Activated CD8-positive, alpha-beta T cell treated with anti-CD3 and anti-CD28 coated beads for 36 hours (primary cell): ENCODE data around the gene MDP1. TPM values are rescaled to one million over a fixed set of nuclear protein-coding genes. Genes with fewer than 3 reads are reported as not detected.

Experiments
- ATAC-seq: fragments of 200-7000 bp; cut with Tn5 transposase; one replicate; pipeline ENCODE4 v1.10.0; 2021; ENCODE audit warnings: mild to moderate bottlenecking, moderate library complexity
- CTCF ChIA-PET: fragments of 350-600 bp; sonication (Branson Sonifier 250); formaldehyde crosslinking; loops from one replicate; lab custom pipeline; 2021; ENCODE audit warnings: antibody characterized with exemption; lab: Charles Lee
- POLR2A ChIA-PET: fragments of 350-600 bp; sonication (Branson Sonifier 250); formaldehyde crosslinking; loops from one replicate; lab custom pipeline; 2021; ENCODE audit warnings: antibody characterized with exemption; lab: Charles Lee
- DNase-seq: peaks from one replicate; pipeline ENCODE4 v3.0.0-alpha.2; 2020
- H3K27ac Mint-ChIP-seq: one replicate; pipeline ENCODE4 v1.8.0; 2021; ENCODE audit warnings: mild to moderate bottlenecking, mixed read lengths
- H3K27me3 Mint-ChIP-seq: one replicate; pipeline ENCODE4 v1.8.0; 2021; ENCODE audit warnings: mixed read lengths
- H3K36me3 Mint-ChIP-seq: one replicate; pipeline ENCODE4 v1.8.0; 2021; ENCODE audit warnings: low read depth, mixed read lengths
- H3K4me1 Mint-ChIP-seq: one replicate; pipeline ENCODE4 v1.8.0; 2021; ENCODE audit warnings: low read depth, mixed read lengths
- H3K4me3 Mint-ChIP-seq: one replicate; pipeline ENCODE4 v1.8.0; 2021; ENCODE audit warnings: mild to moderate bottlenecking, moderate library complexity, mixed read lengths
- H3K9me3 Mint-ChIP-seq: one replicate; pipeline ENCODE4 v1.8.0; 2021; ENCODE audit warnings: mixed read lengths
- intact Hi-C: fragments of 100-400 bp; cut with micrococcal nuclease; formaldehyde crosslinking; loops from one replicate; pipeline ENCODE4 v1.10.0; 2022
- total RNA-seq, 2 experiments: library from RNA; stranded (reverse); gene quantifications; one replicate each; pipeline ENCODE4 v1.2.3, GENCODE V29; 2021
- TF ChIP-seq, protein P1 (sequence below): fragments of 200-600 bp; IDR thresholded peaks from one replicate; pipeline ENCODE4 v1.8.0; 2022; ENCODE audit warnings: antibody characterized with exemption, mild to moderate bottlenecking

MDP1 gene
- 10 to 100 TPM; 11.2 to 11.3 TPM for total RNA-seq

DNA sequence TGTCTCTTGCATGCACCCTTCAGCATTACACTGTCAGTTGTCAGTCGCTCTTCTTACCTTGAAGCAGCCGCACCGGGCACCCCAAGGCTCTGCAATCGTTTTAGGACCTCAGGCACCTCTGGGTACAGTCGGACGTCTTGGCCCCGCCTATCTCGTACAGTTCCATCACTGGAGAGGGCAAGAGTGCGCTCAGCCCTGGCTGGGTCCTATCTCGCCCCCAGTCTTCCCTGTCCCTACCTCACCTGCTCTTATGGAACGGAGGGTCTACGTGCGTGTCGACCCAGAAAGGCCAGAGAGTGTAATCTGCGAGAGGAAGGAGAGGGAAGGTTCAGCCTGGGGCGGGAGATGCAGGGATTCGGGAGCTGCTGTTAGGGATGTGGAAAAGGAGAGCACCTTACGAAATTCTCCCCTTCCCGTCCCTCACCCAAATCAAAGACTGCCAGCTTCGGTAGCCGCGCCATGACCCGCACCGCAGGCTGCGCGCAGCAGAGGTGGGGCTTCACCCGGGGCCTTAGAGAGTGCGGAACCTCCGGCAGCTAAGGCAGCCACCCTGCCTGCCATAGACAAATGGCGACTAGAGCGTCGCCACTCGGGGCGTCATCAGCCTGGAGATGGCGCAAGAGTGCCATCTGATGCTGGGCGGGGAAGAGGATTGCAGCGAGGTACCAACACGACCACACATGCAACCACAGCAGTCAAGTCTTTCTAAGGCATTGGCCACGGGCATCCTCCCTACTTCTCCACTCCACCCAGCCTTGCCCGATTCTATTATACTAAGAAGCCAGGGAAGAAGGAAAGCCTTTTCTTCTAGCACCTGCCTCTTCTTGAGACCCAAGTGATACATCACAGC is at the start of gene MDP1:
MDP1 (minus strand) TSS at position 572 of the 850 bp plus-strand sequence; CDS start at position 461, 111 bp downstream.
- ChIA-PET CTCF (interaction anchor here (0.7 to 3.6 kb wide), 18 partner anchors 9 to 216 kb away, joined by 3 to 25 read pairs (median 4); partner anchors contain the start of genes DHRS1, IPO4, IRF9 and LTB4R), POLR2A (interaction anchor here (1.1 to 4.1 kb wide), 13 partner anchors 9 to 215 kb away, joined by 3 to 41 read pairs (median 5); partner anchors contain the start of genes DHRS1, GMPR2, IPO4 and IRF9)
- TF ChIP-seq, protein P1, sequence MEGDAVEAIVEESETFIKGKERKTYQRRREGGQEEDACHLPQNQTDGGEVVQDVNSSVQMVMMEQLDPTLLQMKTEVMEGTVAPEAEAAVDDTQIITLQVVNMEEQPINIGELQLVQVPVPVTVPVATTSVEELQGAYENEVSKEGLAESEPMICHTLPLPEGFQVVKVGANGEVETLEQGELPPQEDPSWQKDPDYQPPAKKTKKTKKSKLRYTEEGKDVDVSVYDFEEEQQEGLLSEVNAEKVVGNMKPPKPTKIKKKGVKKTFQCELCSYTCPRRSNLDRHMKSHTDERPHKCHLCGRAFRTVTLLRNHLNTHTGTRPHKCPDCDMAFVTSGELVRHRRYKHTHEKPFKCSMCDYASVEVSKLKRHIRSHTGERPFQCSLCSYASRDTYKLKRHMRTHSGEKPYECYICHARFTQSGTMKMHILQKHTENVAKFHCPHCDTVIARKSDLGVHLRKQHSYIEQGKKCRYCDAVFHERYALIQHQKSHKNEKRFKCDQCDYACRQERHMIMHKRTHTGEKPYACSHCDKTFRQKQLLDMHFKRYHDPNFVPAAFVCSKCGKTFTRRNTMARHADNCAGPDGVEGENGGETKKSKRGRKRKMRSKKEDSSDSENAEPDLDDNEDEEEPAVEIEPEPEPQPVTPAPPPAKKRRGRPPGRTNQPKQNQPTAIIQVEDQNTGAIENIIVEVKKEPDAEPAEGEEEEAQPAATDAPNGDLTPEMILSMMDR, result peak; percentile 45
- ATAC-seq (peak; percentile 74), DNase-seq (peak; percentile 91)
- intact Hi-C loops, result no loop called here
- Mint-ChIP-seq H3K27ac (peak within 1 kb of the TSS; percentile 98), H3K9me3 (no peaks in the 10 kb centered on the region), H3K36me3 (peaks cover 33% of the 10 kb centered on the region), H3K27me3 (no peaks in the 10 kb centered on the region), H3K4me1 (peaks cover 40% of the 10 kb centered on the region), H3K4me3 (peak within 1 kb of the TSS; percentile 97)

DNA sequence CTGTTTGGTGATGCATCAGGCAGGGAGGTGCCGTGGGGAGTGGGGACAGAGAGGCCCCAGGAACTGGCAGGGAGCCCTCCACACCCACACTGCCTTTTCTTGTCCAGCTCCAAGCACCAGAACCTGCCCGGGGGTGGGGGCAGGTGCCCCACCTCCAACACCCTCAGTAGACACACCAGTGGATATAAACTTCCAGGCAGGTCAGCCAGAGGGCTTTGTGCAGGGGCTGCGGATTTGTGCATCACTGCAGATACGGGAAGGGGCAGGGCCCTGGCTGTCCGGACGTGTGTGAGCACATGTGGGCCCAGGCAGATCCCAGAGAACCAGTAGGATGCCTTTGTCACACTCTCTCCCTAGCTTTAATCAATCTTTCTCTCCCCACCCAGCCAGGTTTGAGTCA is 48.4 kb upstream of the MDP1 start:
- ChIA-PET CTCF (interaction anchor here (1.1 to 1.4 kb wide), 3 partner anchors 16 to 32 kb away, joined by 3 to 5 read pairs (median 4); no protein-coding TSS in a partner anchor), POLR2A (interaction anchor here (1.4 kb wide), 1 partner anchor 27 kb away, joined by 3 read pairs; no protein-coding TSS in a partner anchor)

DNA sequence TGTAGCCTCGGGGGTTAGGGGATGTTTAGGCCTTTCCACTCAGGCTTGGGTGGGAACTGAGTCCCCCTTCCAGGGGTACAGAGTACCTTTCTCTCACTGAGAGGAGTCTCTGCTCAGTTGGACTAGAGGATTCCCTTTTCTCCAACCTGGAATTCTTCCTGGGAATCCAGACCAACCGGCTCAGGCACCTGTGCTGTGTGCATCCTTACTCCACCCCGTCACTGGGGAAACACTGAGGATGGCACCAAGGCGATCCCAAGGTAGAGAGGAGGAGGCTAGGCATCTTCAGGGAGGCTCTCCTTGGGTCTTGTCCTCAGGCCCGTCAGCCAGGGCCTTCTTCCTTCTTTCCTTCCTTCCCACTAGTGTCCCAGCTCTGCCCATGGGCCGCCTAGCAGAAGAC is 48.0 kb upstream of the MDP1 start:
- TF ChIP-seq, protein P1, result no peak
- ChIA-PET CTCF (interaction anchor here (1.1 to 1.4 kb wide), 3 partner anchors 16 to 33 kb away, joined by 3 to 5 read pairs (median 3); no protein-coding TSS in a partner anchor), POLR2A (interaction anchor here (1.2 to 1.4 kb wide), 2 partner anchors 27 to 168 kb away, joined by 3 to 5 read pairs; no protein-coding TSS in a partner anchor)
- Mint-ChIP-seq H3K9me3 (no peaks in the 10 kb centered on the region), H3K27me3 (no peaks in the 10 kb centered on the region), H3K36me3 (peaks cover 11% of the 10 kb centered on the region), H3K4me1 (no peaks in the 10 kb centered on the region), H3K27ac (no peak overlapping the region), H3K4me3 (no peak overlapping the region)
- DNase-seq, result no peak
- ATAC-seq, result no peak
- intact Hi-C loops, result no loop called here

More for the DNA sequence above, 48.4 kb upstream of the MDP1 start:
- TF ChIP-seq, protein P1, result no peak
- no peaks in the 10 kb centered on the region for H3K9me3 Mint-ChIP-seq
- no peak overlapping the region for H3K4me3 Mint-ChIP-seq
- ATAC-seq (no peak), DNase-seq (no peak)
- no peaks in the 10 kb centered on the region for H3K4me1 Mint-ChIP-seq
- H3K27me3 Mint-ChIP-seq, result no peaks in the 10 kb centered on the region
- peaks cover 11% of the 10 kb centered on the region for H3K36me3 Mint-ChIP-seq
- intact Hi-C loops, result no loop called here
- H3K27ac Mint-ChIP-seq, result no peak overlapping the region

DNA sequence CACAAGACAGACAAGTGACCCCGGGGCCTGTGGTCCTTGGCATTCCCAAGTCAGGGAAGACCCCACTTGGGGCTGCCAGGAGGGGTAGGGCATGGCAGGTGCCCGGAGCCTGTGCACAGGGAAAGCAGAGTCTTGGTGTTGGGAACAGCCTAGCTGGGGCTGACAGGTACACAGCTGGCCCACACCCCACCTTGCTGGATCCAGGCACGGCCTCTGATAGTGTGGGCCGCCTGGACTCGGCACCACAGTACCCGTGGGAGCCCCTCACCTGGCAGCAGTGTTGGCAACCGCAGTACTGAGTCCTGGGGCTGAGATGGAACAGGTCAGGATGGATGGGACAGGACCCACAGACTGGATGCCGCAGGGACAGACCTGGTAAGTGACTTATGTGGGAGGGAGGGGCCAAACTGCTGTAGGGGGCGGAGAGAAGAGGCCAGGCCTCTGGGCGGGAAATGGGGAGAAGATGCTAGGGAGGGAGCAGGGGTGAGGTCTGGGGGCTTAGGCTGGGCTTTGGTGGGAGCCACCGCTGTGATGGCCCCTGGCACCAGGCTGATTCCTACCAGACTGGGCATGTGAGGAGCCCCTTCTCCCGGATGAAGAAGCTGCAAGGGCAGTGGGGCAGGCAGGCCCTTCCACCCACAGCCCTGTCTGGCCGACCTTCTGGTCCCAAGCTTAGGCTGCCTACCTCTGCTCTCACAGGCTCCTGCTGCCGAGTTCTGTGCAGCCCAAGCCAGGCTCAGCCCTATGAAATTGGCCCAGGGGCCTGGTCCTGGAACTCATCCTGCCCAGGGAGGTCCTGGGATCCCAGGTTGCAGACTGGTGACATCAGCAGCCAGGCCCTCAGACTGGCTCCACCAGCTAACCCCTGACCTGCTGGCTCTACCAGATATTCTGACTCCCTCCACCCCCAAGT is 47.2 kb upstream of the MDP1 start, which contains the start of gene TGM1:
TGM1 (minus strand) TSS at position 357 of the 913 bp plus-strand sequence. CDS start 825 bp downstream, outside the sequence.
- Mint-ChIP-seq H3K27ac (no peak within 1 kb of the TSS), H3K4me1 (no peaks in the 10 kb centered on the region), H3K9me3 (no peaks in the 10 kb centered on the region), H3K27me3 (no peaks in the 10 kb centered on the region), H3K4me3 (no peak within 1 kb of the TSS), H3K36me3 (peaks cover 8% of the 10 kb centered on the region)
- DNase-seq (no peak), ATAC-seq (peak; percentile 34)
- POLR2A ChIA-PET, result interaction anchor here (0.9 to 2.0 kb wide), 4 partner anchors 8 to 168 kb away, joined by 3 to 10 read pairs (median 4); partner anchors contain the start of gene RABGGTA
- CTCF ChIA-PET, result interaction anchor here (1.1 to 2.1 kb wide), 5 partner anchors 8 to 47 kb away, joined by 3 to 9 read pairs (median 4); partner anchors contain the start of genes LTB4R2, RABGGTA and TINF2
- intact Hi-C loops, result no loop called here
- TF ChIP-seq, protein P1, result no peak
